ENCODE results near the gene PFKFB3.

Gene PFKFB3

DNA sequence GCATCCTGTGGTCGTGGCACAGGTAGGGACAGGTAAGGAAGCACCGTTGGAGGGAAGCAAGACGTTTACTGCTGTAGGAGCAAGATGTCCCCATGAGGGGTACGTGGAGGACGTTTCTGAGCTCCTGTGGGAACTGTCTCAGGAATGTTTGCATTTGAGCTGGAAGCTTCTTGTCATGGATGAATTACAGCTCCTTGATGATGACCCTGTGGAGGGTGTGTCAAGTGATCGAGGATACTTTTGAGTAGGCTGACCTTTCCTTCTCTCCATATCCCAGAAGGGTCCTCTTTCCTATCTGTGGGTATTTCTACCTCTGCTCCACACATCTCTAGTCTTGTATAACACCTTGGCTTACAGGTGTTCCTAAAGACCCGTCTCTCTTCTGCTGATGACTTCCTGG lies 94.8 kb downstream of the PFKFB3 start:
- DNase-seq (ENCODE audit: low read depth), result no peak
- TF ChIP-seq, protein P1, sequence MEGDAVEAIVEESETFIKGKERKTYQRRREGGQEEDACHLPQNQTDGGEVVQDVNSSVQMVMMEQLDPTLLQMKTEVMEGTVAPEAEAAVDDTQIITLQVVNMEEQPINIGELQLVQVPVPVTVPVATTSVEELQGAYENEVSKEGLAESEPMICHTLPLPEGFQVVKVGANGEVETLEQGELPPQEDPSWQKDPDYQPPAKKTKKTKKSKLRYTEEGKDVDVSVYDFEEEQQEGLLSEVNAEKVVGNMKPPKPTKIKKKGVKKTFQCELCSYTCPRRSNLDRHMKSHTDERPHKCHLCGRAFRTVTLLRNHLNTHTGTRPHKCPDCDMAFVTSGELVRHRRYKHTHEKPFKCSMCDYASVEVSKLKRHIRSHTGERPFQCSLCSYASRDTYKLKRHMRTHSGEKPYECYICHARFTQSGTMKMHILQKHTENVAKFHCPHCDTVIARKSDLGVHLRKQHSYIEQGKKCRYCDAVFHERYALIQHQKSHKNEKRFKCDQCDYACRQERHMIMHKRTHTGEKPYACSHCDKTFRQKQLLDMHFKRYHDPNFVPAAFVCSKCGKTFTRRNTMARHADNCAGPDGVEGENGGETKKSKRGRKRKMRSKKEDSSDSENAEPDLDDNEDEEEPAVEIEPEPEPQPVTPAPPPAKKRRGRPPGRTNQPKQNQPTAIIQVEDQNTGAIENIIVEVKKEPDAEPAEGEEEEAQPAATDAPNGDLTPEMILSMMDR (IDR thresholded peaks at IDR 0.05; ENCODE audit: control insufficient read depth, insufficient read depth, low read depth, low read length, missing control alignments), result no peak
- H3K4me3 ChIP-seq (ENCODE audit: control insufficient read depth, low read depth, low read length), result no peak overlapping the region

DNA sequence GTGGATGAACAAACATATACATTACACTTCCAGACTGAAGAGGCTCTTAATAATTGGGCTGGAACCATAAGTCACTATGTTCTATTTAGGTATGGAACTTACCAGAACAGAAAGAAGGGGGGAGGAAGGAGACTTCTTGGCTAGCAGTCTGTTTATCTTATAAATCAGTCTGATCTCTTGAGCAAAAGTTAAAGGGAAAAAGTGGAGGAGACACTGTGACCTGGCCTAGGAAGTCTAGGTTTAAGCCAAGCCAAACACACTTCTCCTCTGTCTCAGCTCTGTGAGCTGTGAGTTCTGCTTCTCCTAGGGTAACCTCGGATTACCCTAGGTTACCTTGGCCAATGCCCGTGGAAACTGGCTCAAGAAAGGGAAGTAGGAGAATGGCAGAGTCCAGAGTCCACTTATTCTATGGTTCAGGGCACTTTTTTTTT lies 95.2 kb downstream of the PFKFB3 start:
- DNase-seq (ENCODE audit: low read depth), result no peak
- TF ChIP-seq, protein P1 (IDR thresholded peaks at IDR 0.05; ENCODE audit: control insufficient read depth, insufficient read depth, low read depth, low read length, missing control alignments), result no peak
- no peak overlapping the region for H3K4me3 ChIP-seq (ENCODE audit: control insufficient read depth, low read depth, low read length)

DNA sequence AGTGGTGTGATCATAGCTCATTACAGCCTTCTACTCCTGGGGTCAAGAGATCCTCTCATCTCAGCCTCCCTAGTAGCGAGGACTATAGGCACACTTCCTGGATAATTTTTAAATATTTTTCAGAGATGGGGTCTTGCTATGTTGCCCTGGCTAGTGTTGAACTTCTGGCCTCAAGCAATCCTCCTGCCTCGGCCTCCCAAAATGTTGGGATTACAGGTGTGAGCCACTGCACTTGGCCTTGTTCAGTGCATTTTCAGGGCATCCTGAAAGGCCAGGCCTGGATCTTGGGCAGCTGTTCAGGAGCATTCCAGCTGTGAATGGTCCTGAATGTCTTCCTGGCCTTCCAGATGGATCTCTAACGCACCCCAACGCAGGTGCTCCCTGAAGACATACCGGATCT lies 95.7 kb downstream of the PFKFB3 start:
- no peak overlapping the region for H3K4me3 ChIP-seq (ENCODE audit: control insufficient read depth, low read depth, low read length)
- DNase-seq (ENCODE audit: low read depth), result no peak
- TF ChIP-seq, protein P1 (IDR thresholded peaks at IDR 0.05; ENCODE audit: control insufficient read depth, insufficient read depth, low read depth, low read length, missing control alignments), result no peak

DNA sequence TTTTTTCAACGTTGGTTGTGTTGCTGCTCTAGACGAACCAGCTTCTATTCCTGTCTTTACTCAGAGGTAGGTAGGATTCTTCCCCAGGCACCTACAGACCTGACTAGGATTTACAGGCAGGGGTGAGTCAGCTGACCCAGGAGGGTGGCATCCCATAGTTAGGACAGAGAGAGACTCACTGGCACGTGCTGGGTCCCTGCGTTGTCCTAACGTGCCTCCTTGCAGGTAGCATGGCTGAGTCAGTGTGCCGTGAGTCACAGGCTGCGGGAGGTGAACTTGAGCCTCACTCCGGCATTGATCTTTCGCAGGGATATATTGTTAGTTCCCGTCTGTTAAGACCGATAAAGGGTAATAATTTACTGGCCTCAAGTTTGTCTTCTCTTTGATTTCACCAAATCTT lies 96.5 kb downstream of the PFKFB3 start:
- DNase-seq (ENCODE audit: low read depth), result no peak
- H3K4me3 ChIP-seq (ENCODE audit: control insufficient read depth, low read depth, low read length), result no peak overlapping the region
- TF ChIP-seq, protein P1 (IDR thresholded peaks at IDR 0.05; ENCODE audit: control insufficient read depth, insufficient read depth, low read depth, low read length, missing control alignments), result no peak

DNA sequence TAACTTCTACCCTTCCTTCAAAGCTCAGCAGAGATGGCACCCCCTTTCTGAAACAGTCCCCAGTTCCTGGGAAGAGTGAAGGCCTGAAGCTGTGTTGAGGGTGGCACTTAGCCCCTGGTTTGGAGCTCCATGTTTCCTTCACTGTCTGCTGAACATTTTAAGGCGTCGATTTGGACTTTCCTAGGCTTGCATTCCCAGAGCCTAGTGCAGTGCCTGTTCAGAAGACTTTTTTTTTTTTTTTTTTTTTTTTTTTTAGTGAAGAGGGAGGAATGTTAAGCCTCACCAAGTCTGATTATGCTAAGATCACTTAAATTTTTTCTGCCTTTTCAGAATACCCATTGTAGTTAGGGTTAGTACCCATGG lies 97.0 kb downstream of the PFKFB3 start:
- no peak for DNase-seq (ENCODE audit: low read depth)
- H3K4me3 ChIP-seq (ENCODE audit: control insufficient read depth, low read depth, low read length), result no peak overlapping the region
- TF ChIP-seq, protein P1 (IDR thresholded peaks at IDR 0.05; ENCODE audit: control insufficient read depth, insufficient read depth, low read depth, low read length, missing control alignments), result no peak

DNA sequence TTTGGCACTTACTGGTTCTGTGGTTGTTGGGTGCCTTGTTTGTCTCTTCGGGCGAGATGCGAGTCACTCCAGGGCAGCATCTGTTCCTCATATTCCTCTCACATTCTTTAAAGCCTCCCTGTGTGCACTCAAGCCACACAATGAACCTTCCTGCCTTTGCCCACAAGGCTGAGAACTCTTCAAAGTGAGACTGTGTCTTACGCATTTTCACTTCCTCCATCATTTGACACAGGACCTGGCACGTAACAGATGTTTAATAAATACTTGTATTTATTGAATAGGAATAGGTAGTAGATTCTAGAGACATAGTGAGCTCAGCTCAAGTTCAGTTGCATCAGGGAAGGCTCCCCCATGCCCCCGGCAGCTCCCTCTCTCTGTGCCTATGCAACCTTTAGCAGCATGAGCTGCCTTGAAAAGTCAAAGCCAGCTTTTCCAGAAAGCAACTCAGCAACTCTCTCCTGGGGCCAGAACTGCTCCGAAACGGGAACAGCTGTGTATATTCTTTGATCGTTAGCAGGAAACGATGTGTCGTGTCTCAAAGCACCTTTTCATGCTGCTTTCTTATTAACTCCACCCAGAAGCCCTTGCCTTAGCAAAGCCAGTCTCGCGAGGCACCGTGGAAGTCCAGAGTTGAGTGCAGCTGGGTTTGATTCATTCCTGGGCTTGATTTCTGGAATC lies 97.5 kb downstream of the PFKFB3 start:
- TF ChIP-seq, protein P1 (IDR thresholded peaks at IDR 0.05; ENCODE audit: control insufficient read depth, insufficient read depth, low read depth, low read length, missing control alignments), result no peak
- DNase-seq (ENCODE audit: low read depth), result peak; percentile 44
- no peak overlapping the region for H3K4me3 ChIP-seq (ENCODE audit: control insufficient read depth, low read depth, low read length)

Data from AG09309 (cell line).